Right lobe of liver (tissue), 6 donors: ENCODE data around the gene MYH7B. TPM values are rescaled to one million over a fixed set of nuclear protein-coding genes. Genes with fewer than 3 reads are reported as not detected.

ENCODE experiments used
- ATAC-seq, 4 donors: fragments of 200-7000 bp; cut with Tn5 transposase; one replicate each; pipeline ENCODE4 v1.9.1; 2020; ENCODE audit warnings: mild to moderate bottlenecking in 4 of 4, moderate library complexity in 4 of 4
- DNase-seq, 3 donors: peaks; one replicate each; pipeline ENCODE4 v3.0.0-alpha.2; 2020
- H3K27ac ChIP-seq, 3 donors: fragments of 200-600 bp; one replicate each; pipeline ENCODE4 v1.8.0; 2022
- H3K27me3 ChIP-seq, 2 donors: fragments of 200-600 bp; one replicate each; pipeline ENCODE4 v1.8.0; 2022
- H3K36me3 ChIP-seq, 4 donors: fragments of 200-600 bp; sonication (generic) in 1 of 4; one replicate each; pipeline versions ENCODE4 v1.5.1 to v1.8.0; 2017 to 2022; ENCODE audit warnings: control low read depth in 1 of 4
- H3K4me1 ChIP-seq, 4 donors: fragments of 200-600 bp; sonication (generic) in 1 of 4; one replicate each; pipeline versions ENCODE4 v1.5.1 to v1.8.0; 2017 to 2022; ENCODE audit warnings: control low read depth in 1 of 4
- H3K4me3 ChIP-seq, 3 donors: fragments of 200-600 bp; one replicate each; pipeline ENCODE4 v1.8.0; 2022
- H3K9me3 ChIP-seq, 4 donors: fragments of 200-600 bp; sonication (generic) in 1 of 4; one replicate each; pipeline versions ENCODE4 v1.5.1 to v1.8.0; 2017 to 2022; ENCODE audit warnings: control low read depth in 1 of 4
- POLR2A ChIP-seq: fragments of 450-650 bp; IDR thresholded peaks from one replicate; pipeline ENCODE4 v1.6.1; 2017; ENCODE audit warnings: antibody characterized with exemption, mild to moderate bottlenecking
- WGBS: methylation state at CpG from one replicate; pipeline ENCODE4 v1.1.6; 2018; ENCODE audit warnings: low coverage, low lambda C conversion rate; ENCODE audit not compliant: insufficient coverage; ENCODE audit errors: missing lambda C conversion rate; 5-methylcytosine and 5-hydroxymethylcytosine counted together
- intact Hi-C, 2 donors: fragments of 100-400 bp; cut with DNase I; formaldehyde crosslinking; loops; one replicate each; pipeline versions ENCODE4 v1.11.2 to v1.14.1; 2022
- total RNA-seq, 6 experiments: library from RNA; depleted of rRNA in 2 of 6; stranded (reverse); fragments of >200 nt in 2 of 6; fragmentation: NEBNext Ultra II Directional in 3 of 6; extraction: Animal tissue kit (Norgen Biotek cat#: 25700) in 3 of 6; gene quantifications; one replicate each; pipeline versions ENCODE4 v1.1.0 to v1.2.4, GENCODE V29; 2016 to 2023
- TF ChIP-seq, protein P1 (sequence below), 4 donors: fragments of 200-600 bp in 3 of 4; fragments of 450-650 bp in 1 of 4; IDR thresholded peaks; one replicate each; pipeline versions ENCODE4 v1.5.1 to v1.8.0; 2016 to 2022; ENCODE audit warnings: antibody characterized with exemption in 4 of 4, mild to moderate bottlenecking in 2 of 4
- donor health status: DM: no; HTN: yes; CAD: no.
- donor health status: DM: no; HTN: no; CAD: no.
- donor health status: DM: no; HTN: no; CAD: no.
- donor health status: DM: no; HTN: yes; CAD: no.
- donor health status: DM: no; HTN: yes; CAD: no.

The MYH7B gene
- total RNA-seq, 6 experiments from 2014 or later: 0.11 to 1.0 (median 0.39) TPM; not detected in 1

DNA sequence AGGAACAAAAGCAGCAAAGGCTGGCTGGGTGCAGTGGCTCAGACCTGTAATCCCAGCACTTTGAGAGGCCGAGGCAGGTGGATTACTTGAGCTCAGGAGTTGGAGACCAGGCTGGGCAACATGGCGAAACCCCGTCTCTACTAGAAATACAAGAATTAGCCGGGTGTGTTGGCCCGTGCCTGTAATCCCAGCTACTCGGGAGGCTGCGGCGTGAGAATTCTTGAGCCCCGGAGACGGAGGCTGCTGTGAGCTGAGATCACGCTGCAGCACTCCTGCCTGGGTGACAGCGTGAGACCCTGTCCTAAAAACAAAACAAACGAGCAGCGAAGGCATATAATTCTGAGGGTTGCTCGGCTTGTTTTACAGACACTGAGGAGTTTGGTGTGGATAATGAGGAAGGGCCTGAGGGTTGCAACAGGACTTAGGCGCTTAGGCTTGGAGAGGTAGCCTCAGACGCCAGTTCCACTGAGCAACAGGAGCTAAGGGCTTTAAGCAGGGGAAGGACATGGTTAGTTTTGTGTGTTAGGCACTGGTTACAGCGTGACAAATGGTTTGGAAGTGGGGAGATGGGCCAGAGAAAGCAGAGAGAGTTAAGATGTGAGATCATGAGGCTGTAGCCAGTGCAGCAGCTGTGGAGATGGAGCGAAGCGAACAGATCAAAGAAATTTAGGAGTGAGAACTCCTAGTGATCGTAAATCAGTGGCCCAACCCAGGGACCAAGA lies 1.2 kb downstream of the MYH7B start:
- ATAC-seq: no peak
- H3K9me3 ChIP-seq: no peaks in the 10 kb centered on the region
- no peaks in the 10 kb centered on the region for H3K27me3 ChIP-seq
- no peak overlapping the region for H3K4me3 ChIP-seq
- DNase-seq: no peak
- intact Hi-C loops: loop anchor here (5.0 kb wide), 1 partner anchor 85 kb away; the partner anchor contains the start of gene GGT7 (in 2 of the 2)
- no peak overlapping the region for H3K27ac ChIP-seq
- no peak for TF ChIP-seq POLR2A
- WGBS: 95% methylated on average over 4 of the region's 21 CpGs
- H3K36me3 ChIP-seq: no peaks in the 10 kb centered on the region
- H3K4me1 ChIP-seq: peaks cover 0 to 12% (median 2%) of the 10 kb centered on the region in 4 donors

DNA sequence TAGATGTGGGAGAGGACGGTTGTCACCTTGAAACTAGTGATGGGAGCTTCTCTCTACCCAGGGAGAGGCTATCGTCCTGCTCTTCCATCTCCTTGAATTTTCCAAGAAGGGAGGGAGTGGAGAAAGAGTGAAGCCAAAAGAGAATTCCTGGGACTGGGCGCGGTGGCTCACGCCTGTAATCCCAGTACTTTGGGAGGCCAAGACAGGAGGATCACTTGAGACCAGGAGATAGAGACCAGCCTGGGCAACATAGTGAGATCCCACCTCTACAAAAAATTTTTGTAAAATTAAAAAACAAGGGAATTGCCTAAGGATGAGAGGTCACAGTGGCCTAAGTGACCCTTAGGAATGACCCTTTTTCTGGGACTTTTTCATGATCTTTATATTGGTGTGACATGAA lies 8.8 kb downstream of the MYH7B start:
- H3K27ac ChIP-seq: no peak overlapping the region
- no peaks in the 10 kb centered on the region for H3K27me3 ChIP-seq
- H3K4me1 ChIP-seq: peaks cover 0 to 3% (median 0%) of the 10 kb centered on the region in 4 donors
- DNase-seq (no peak), ATAC-seq (no peak)
- H3K4me3 ChIP-seq: no peak overlapping the region
- TF ChIP-seq, protein P1, sequence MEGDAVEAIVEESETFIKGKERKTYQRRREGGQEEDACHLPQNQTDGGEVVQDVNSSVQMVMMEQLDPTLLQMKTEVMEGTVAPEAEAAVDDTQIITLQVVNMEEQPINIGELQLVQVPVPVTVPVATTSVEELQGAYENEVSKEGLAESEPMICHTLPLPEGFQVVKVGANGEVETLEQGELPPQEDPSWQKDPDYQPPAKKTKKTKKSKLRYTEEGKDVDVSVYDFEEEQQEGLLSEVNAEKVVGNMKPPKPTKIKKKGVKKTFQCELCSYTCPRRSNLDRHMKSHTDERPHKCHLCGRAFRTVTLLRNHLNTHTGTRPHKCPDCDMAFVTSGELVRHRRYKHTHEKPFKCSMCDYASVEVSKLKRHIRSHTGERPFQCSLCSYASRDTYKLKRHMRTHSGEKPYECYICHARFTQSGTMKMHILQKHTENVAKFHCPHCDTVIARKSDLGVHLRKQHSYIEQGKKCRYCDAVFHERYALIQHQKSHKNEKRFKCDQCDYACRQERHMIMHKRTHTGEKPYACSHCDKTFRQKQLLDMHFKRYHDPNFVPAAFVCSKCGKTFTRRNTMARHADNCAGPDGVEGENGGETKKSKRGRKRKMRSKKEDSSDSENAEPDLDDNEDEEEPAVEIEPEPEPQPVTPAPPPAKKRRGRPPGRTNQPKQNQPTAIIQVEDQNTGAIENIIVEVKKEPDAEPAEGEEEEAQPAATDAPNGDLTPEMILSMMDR (IDR thresholded peaks at IDR 0.05): no peak
- no peak for TF ChIP-seq POLR2A
- H3K36me3 ChIP-seq: no peaks in the 10 kb centered on the region
- H3K9me3 ChIP-seq: no peaks in the 10 kb centered on the region
- intact Hi-C loops: no loop called here
- WGBS: 92% methylated on average over 5 of the region's 5 CpGs

DNA sequence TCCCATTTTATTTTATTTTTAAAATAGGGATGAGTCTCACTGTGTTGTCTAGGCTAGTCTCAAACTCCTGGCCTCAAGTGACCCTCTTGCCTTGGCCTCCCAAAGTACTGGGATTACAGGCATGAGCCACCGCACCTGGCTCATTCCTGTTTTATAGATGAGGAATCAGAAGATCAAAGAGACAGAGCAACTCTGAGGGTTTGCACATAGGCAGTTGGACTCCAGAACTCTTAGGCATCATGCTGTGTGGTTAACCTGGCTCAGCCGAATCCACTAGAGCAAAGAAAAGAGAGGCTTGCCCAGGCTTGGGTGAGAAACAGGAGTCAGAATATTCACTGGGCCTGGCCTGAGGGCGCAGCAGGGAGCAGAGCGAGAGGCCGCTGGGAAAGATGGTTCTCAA lies 9.4 kb downstream of the MYH7B start:
- Histone ChIP-seq H3K4me1 (peaks cover 0 to 3% (median 0%) of the 10 kb centered on the region in 4 donors), H3K36me3 (no peaks in the 10 kb centered on the region), H3K4me3 (no peak overlapping the region), H3K9me3 (no peaks in the 10 kb centered on the region), H3K27me3 (no peaks in the 10 kb centered on the region), H3K27ac (no peak overlapping the region)
- no peak for ATAC-seq
- WGBS: 80% methylated on average over 2 of the region's 5 CpGs
- intact Hi-C loops: no loop called here
- DNase-seq: peak in 1 of 3 donors; percentile 26
- TF ChIP-seq POLR2A: no peak
- TF ChIP-seq, protein P1 (IDR thresholded peaks at IDR 0.05): no peak

GRCh38 chr20:34967421-34967820 lies 11.8 kb downstream of the MYH7B start:
- H3K27me3 ChIP-seq: no peaks in the 10 kb centered on the region
- H3K9me3 ChIP-seq: no peaks in the 10 kb centered on the region
- ATAC-seq (no peak), DNase-seq (peak in 1 of 3 donors; percentile 15)
- H3K27ac ChIP-seq: no peak overlapping the region
- WGBS: no CpG with 5 or more reads among the region's 5 CpGs
- H3K36me3 ChIP-seq: no peaks in the 10 kb centered on the region
- no peak overlapping the region for H3K4me3 ChIP-seq
- TF ChIP-seq POLR2A: no peak
- TF ChIP-seq, protein P1 (IDR thresholded peaks at IDR 0.05): no peak
- intact Hi-C loops: no loop called here
- H3K4me1 ChIP-seq: peaks cover 0 to 3% (median 0%) of the 10 kb centered on the region in 4 donors

- DNase-seq: no peak
- H3K4me1 ChIP-seq: peaks cover 0 to 3% (median 0%) of the 10 kb centered on the region in 4 donors
- H3K27me3 ChIP-seq: no peaks in the 10 kb centered on the region
- H3K4me3 ChIP-seq: no peak overlapping the region
- H3K36me3 ChIP-seq: no peaks in the 10 kb centered on the region
- WGBS: 80% methylated on average over 5 of the region's 7 CpGs
- TF ChIP-seq, protein P1 (IDR thresholded peaks at IDR 0.05): no peak
- TF ChIP-seq POLR2A: no peak
- intact Hi-C loops: no loop called here
- no peak overlapping the region for H3K27ac ChIP-seq
- ATAC-seq: no peak
- no peaks in the 10 kb centered on the region for H3K9me3 ChIP-seq
Observed at GRCh38 chr20:34968042-34968775, 12.5 kb downstream of the MYH7B start.
